HUES64 (cell line): ENCODE results near the gene SLCO2B1.

Source experiments
- H3K27ac ChIP-seq: 2 replicates; pipeline ENCODE4 v1.7.0; 2013; ENCODE audit warnings: low read depth, low read length, inconsistent platforms
- H3K27me3 ChIP-seq: 2 replicates; pipeline ENCODE4 v1.6.1; 2013; ENCODE audit warnings: mild to moderate bottlenecking, low read length; ENCODE audit not compliant: insufficient read depth
- H3K36me3 ChIP-seq: 2 replicates; pipeline ENCODE4 v1.6.1; 2013; ENCODE audit warnings: mild to moderate bottlenecking, low read length; ENCODE audit not compliant: insufficient read depth
- H3K4me1 ChIP-seq: 2 replicates; pipeline ENCODE4 v1.6.1; 2013; ENCODE audit warnings: mild to moderate bottlenecking, low read length, moderate library complexity; ENCODE audit not compliant: insufficient read depth
- H3K4me3 ChIP-seq: 2 replicates; pipeline ENCODE4 v1.5.1; 2013; ENCODE audit warnings: mild to moderate bottlenecking, low read length, moderate library complexity
- H3K9ac ChIP-seq: 2 replicates; pipeline ENCODE4 v1.6.1; 2013; ENCODE audit warnings: mild to moderate bottlenecking, low read depth, low read length
- H3K9me3 ChIP-seq: 2 replicates; pipeline ENCODE4 v1.6.1; 2013; ENCODE audit warnings: low read depth, low read length; ENCODE audit not compliant: insufficient read depth
- WGBS: fragments of 150-250, 120-280 bp; methylation state at CpG from one replicate; pipeline ENCODE4 v1.1.7; 2013; ENCODE audit warnings: missing lambda C conversion rate; 5-methylcytosine and 5-hydroxymethylcytosine counted together

SLCO2B1 gene

GRCh38 chr11:75194147-75194546 lies 43.2 kb downstream of the SLCO2B1 start:
- H3K4me3 ChIP-seq = no peak overlapping the region
- H3K36me3 ChIP-seq = no peaks in the 10 kb centered on the region
- H3K4me1 ChIP-seq = peaks cover 11% of the 10 kb centered on the region; the same call in 1 of the 2 replicates
- H3K9ac ChIP-seq = no peak overlapping the region
- 73% methylated on average over 5 of the region's 5 CpGs for WGBS
- H3K27ac ChIP-seq = no peak overlapping the region
- no peaks in the 10 kb centered on the region for H3K9me3 ChIP-seq
- no peaks in the 10 kb centered on the region for H3K27me3 ChIP-seq

- H3K4me3 ChIP-seq = no peak overlapping the region
- no peaks in the 10 kb centered on the region for H3K9me3 ChIP-seq
- peaks cover 11% of the 10 kb centered on the region; the same call in 1 of the 2 replicates for H3K4me1 ChIP-seq
- no peaks in the 10 kb centered on the region for H3K27me3 ChIP-seq
- H3K36me3 ChIP-seq = no peaks in the 10 kb centered on the region
- H3K9ac ChIP-seq = no peak overlapping the region
- 92% methylated on average over 7 of the region's 7 CpGs for WGBS
- H3K27ac ChIP-seq = no peak overlapping the region
These were observed 44.5 kb downstream of the SLCO2B1 start for GRCh38 chr11:75195167-75195962.

GRCh38 chr11:75196426-75196825 lies 45.5 kb downstream of the SLCO2B1 start:
- Histone ChIP-seq H3K4me3 (no peak overlapping the region), H3K9ac (no peak overlapping the region), H3K4me1 (peaks cover 11% of the 10 kb centered on the region), H3K27me3 (no peaks in the 10 kb centered on the region), H3K27ac (no peak overlapping the region), H3K36me3 (no peaks in the 10 kb centered on the region), H3K9me3 (no peaks in the 10 kb centered on the region)
- 90% methylated on average over 8 of the region's 8 CpGs for WGBS

GRCh38 chr11:75197512-75198277 lies 46.8 kb downstream of the SLCO2B1 start:
- Histone ChIP-seq H3K4me1 (peaks cover 8% of the 10 kb centered on the region), H3K9ac (no peak overlapping the region), H3K27me3 (no peaks in the 10 kb centered on the region), H3K36me3 (no peaks in the 10 kb centered on the region), H3K4me3 (no peak overlapping the region), H3K27ac (no peak overlapping the region), H3K9me3 (no peaks in the 10 kb centered on the region)
- 96% methylated on average over 4 of the region's 4 CpGs for WGBS

GRCh38 chr11:75198278-75198973 lies 47.5 kb downstream of the SLCO2B1 start:
- Histone ChIP-seq H3K4me3 (no peak overlapping the region), H3K36me3 (no peaks in the 10 kb centered on the region), H3K27ac (no peak overlapping the region), H3K27me3 (no peaks in the 10 kb centered on the region), H3K9me3 (no peaks in the 10 kb centered on the region), H3K4me1 (peaks cover 8% of the 10 kb centered on the region), H3K9ac (no peak overlapping the region)
- WGBS = 91% methylated on average over 7 of the region's 7 CpGs

- H3K9ac ChIP-seq = no peak overlapping the region
- no peak overlapping the region for H3K4me3 ChIP-seq
- WGBS = 89% methylated on average over 4 of the region's 5 CpGs
- no peaks in the 10 kb centered on the region for H3K36me3 ChIP-seq
- H3K4me1 ChIP-seq = peaks cover 8% of the 10 kb centered on the region
- no peaks in the 10 kb centered on the region for H3K27me3 ChIP-seq
- no peaks in the 10 kb centered on the region for H3K9me3 ChIP-seq
- no peak overlapping the region for H3K27ac ChIP-seq
These were observed 48.6 kb downstream of the SLCO2B1 start for GRCh38 chr11:75199412-75199955.

GRCh38 chr11:75200051-75200450 lies 49.1 kb downstream of the SLCO2B1 start:
- H3K4me3 ChIP-seq = no peak overlapping the region
- no peak overlapping the region for H3K9ac ChIP-seq
- H3K9me3 ChIP-seq = no peaks in the 10 kb centered on the region
- H3K36me3 ChIP-seq = no peaks in the 10 kb centered on the region
- 90% methylated on average over 10 of the region's 10 CpGs for WGBS
- H3K27ac ChIP-seq = no peak overlapping the region
- no peaks in the 10 kb centered on the region for H3K27me3 ChIP-seq
- peaks cover 8% of the 10 kb centered on the region for H3K4me1 ChIP-seq

GRCh38 chr11:75200531-75200930 lies 49.6 kb downstream of the SLCO2B1 start:
- Histone ChIP-seq H3K4me3 (no peak overlapping the region), H3K36me3 (no peaks in the 10 kb centered on the region), H3K9ac (no peak overlapping the region), H3K9me3 (no peaks in the 10 kb centered on the region), H3K27ac (no peak overlapping the region), H3K4me1 (peaks cover 8% of the 10 kb centered on the region), H3K27me3 (no peaks in the 10 kb centered on the region)
- 84% methylated on average over 2 of the region's 2 CpGs for WGBS

GRCh38 chr11:75201771-75202170 lies 50.9 kb downstream of the SLCO2B1 start:
- Histone ChIP-seq H3K9me3 (no peaks in the 10 kb centered on the region), H3K27ac (no peak overlapping the region), H3K4me1 (peaks cover 8% of the 10 kb centered on the region), H3K27me3 (no peaks in the 10 kb centered on the region), H3K9ac (no peak overlapping the region), H3K36me3 (no peaks in the 10 kb centered on the region), H3K4me3 (no peak overlapping the region)
- 35% methylated on average over 3 of the region's 3 CpGs for WGBS

GRCh38 chr11:75202195-75202594 lies 51.3 kb downstream of the SLCO2B1 start:
- no peak overlapping the region for H3K9ac ChIP-seq
- H3K4me1 ChIP-seq = peaks cover 8% of the 10 kb centered on the region
- no peaks in the 10 kb centered on the region for H3K9me3 ChIP-seq
- H3K27me3 ChIP-seq = no peaks in the 10 kb centered on the region
- 85% methylated on average over 6 of the region's 6 CpGs for WGBS
- H3K36me3 ChIP-seq = no peaks in the 10 kb centered on the region
- no peak overlapping the region for H3K27ac ChIP-seq
- no peak overlapping the region for H3K4me3 ChIP-seq

GRCh38 chr11:75203138-75203537 lies 52.2 kb downstream of the SLCO2B1 start:
- Histone ChIP-seq H3K27me3 (no peaks in the 10 kb centered on the region), H3K4me1 (peaks cover 8% of the 10 kb centered on the region), H3K27ac (no peak overlapping the region), H3K36me3 (no peaks in the 10 kb centered on the region), H3K4me3 (no peak overlapping the region), H3K9ac (no peak overlapping the region), H3K9me3 (no peaks in the 10 kb centered on the region)
- 90% methylated on average over 13 of the region's 13 CpGs for WGBS
